Measurements from ENCODE around the gene SCGN. TPM values are rescaled to one million over a fixed set of nuclear protein-coding genes. Genes with fewer than 3 reads are reported as not detected.

Gene SCGN
- total and polyA plus RNA-seq, 4 experiments from 2014 or later, result not detected

- ChIA-PET CTCF (ENCODE audit: partially characterized antibody) (no interaction called here), POLR2A (ENCODE audit: partially characterized antibody) (no interaction called here)
- no peaks in the 10 kb centered on the region for H3K9me3 ChIP-seq (ENCODE audit: control insufficient read depth in 1 of 2, low read length in 2 of 2)
- Mint-ChIP-seq H3K27ac (no peak overlapping the region), H3K4me3 (no peak overlapping the region), H3K36me3 (no peaks in the 10 kb centered on the region), H3K27me3 (peaks cover 8 to 12% of the 10 kb centered on the region in 2 donors), H3K4me1 (no peaks in the 10 kb centered on the region), H3K9me3 (no peaks in the 10 kb centered on the region)
- intact Hi-C loops (cut with micrococcal nuclease), result no loop called here
- H3K27ac ChIP-seq (ENCODE audit: low read depth, low read length), result no peak overlapping the region
- H3K36me3 ChIP-seq (ENCODE audit: insufficient read depth, low read length), result no peaks in the 10 kb centered on the region
- no peak overlapping the region for H3K4me3 ChIP-seq (ENCODE audit: low read length in 2 of 2)
- no peaks in the 10 kb centered on the region for H3K4me1 ChIP-seq (ENCODE audit: insufficient read depth, low read length)
- H3K27me3 ChIP-seq (ENCODE audit: insufficient read depth, low read length), result no peaks in the 10 kb centered on the region
- DNase-seq, result no peak
Observed at GRCh38 chr6:25628471-25629197, 23.4 kb upstream of the SCGN start.

GRCh38 chr6:25629198-25629576 lies 22.8 kb upstream of the SCGN start:
- ChIA-PET CTCF (ENCODE audit: partially characterized antibody) (no interaction called here), POLR2A (ENCODE audit: partially characterized antibody) (no interaction called here)
- Mint-ChIP-seq H3K27me3 (peaks cover 8 to 16% of the 10 kb centered on the region in 2 donors), H3K4me3 (no peak overlapping the region), H3K27ac (no peak overlapping the region), H3K4me1 (no peaks in the 10 kb centered on the region), H3K36me3 (no peaks in the 10 kb centered on the region), H3K9me3 (no peaks in the 10 kb centered on the region)
- H3K36me3 ChIP-seq (ENCODE audit: insufficient read depth, low read length), result no peaks in the 10 kb centered on the region
- H3K9me3 ChIP-seq (ENCODE audit: control insufficient read depth in 1 of 2, low read length in 2 of 2), result no peaks in the 10 kb centered on the region
- intact Hi-C loops (cut with micrococcal nuclease), result no loop called here
- no peaks in the 10 kb centered on the region for H3K27me3 ChIP-seq (ENCODE audit: insufficient read depth, low read length)
- no peaks in the 10 kb centered on the region for H3K4me1 ChIP-seq (ENCODE audit: insufficient read depth, low read length)
- no peak overlapping the region for H3K4me3 ChIP-seq (ENCODE audit: low read length in 2 of 2)
- H3K27ac ChIP-seq (ENCODE audit: low read depth, low read length), result no peak overlapping the region
- DNase-seq, result no peak

GRCh38 chr6:25630508-25631278 lies 21.3 kb upstream of the SCGN start:
- no peaks in the 10 kb centered on the region for H3K36me3 ChIP-seq (ENCODE audit: insufficient read depth, low read length)
- H3K27ac ChIP-seq (ENCODE audit: low read depth, low read length), result no peak overlapping the region
- H3K4me1 Mint-ChIP-seq, result no peaks in the 10 kb centered on the region
- no peak for DNase-seq
- CTCF ChIA-PET (ENCODE audit: partially characterized antibody), result no interaction called here
- H3K4me3 ChIP-seq (ENCODE audit: low read length in 2 of 2), result no peak overlapping the region
- H3K9me3 ChIP-seq (ENCODE audit: control insufficient read depth in 1 of 2, low read length in 2 of 2), result no peaks in the 10 kb centered on the region
- no peaks in the 10 kb centered on the region for H3K9me3 Mint-ChIP-seq
- H3K27me3 ChIP-seq (ENCODE audit: insufficient read depth, low read length), result no peaks in the 10 kb centered on the region
- no peaks in the 10 kb centered on the region for H3K4me1 ChIP-seq (ENCODE audit: insufficient read depth, low read length)
- intact Hi-C loops (cut with micrococcal nuclease), result no loop called here
- H3K36me3 Mint-ChIP-seq, result no peaks in the 10 kb centered on the region
- peaks cover 9 to 19% of the 10 kb centered on the region in 2 donors for H3K27me3 Mint-ChIP-seq
- POLR2A ChIA-PET (ENCODE audit: partially characterized antibody), result no interaction called here
- no peak overlapping the region for H3K4me3 Mint-ChIP-seq
- no peak overlapping the region for H3K27ac Mint-ChIP-seq

- Histone ChIP-seq H3K9me3 (ENCODE audit: control insufficient read depth in 1 of 2, low read length in 2 of 2) (no peaks in the 10 kb centered on the region), H3K4me1 (ENCODE audit: insufficient read depth, low read length) (no peaks in the 10 kb centered on the region), H3K27me3 (ENCODE audit: insufficient read depth, low read length) (no peaks in the 10 kb centered on the region), H3K36me3 (ENCODE audit: insufficient read depth, low read length) (no peaks in the 10 kb centered on the region), H3K27ac (ENCODE audit: low read depth, low read length) (no peak overlapping the region), H3K4me3 (ENCODE audit: low read length in 2 of 2) (no peak overlapping the region)
- no peak for DNase-seq
- CTCF ChIA-PET (ENCODE audit: partially characterized antibody), result no interaction called here
- intact Hi-C loops (cut with micrococcal nuclease), result no loop called here
- H3K9me3 Mint-ChIP-seq, result peaks cover 0 to 5% (median 2%) of the 10 kb centered on the region in 8 donors
- H3K4me3 Mint-ChIP-seq, result no peak overlapping the region
- peaks cover 19 to 35% of the 10 kb centered on the region in 2 donors for H3K27me3 Mint-ChIP-seq
- H3K36me3 Mint-ChIP-seq, result no peaks in the 10 kb centered on the region
- POLR2A ChIA-PET (ENCODE audit: partially characterized antibody), result no interaction called here
- no peak overlapping the region for H3K27ac Mint-ChIP-seq
- no peaks in the 10 kb centered on the region for H3K4me1 Mint-ChIP-seq
Observed at GRCh38 chr6:25635886-25636317, 16.1 kb upstream of the SCGN start.

- POLR2A ChIA-PET (ENCODE audit: partially characterized antibody), result no interaction called here
- peaks cover 16 to 37% of the 10 kb centered on the region in 2 donors for H3K27me3 Mint-ChIP-seq
Observed at GRCh38 chr6:25637211-25637610, 14.8 kb upstream of the SCGN start.

GRCh38 chr6:25637960-25638434 lies 14.0 kb upstream of the SCGN start:
- intact Hi-C loops (cut with micrococcal nuclease), result no loop called here
- no peak overlapping the region for H3K4me3 Mint-ChIP-seq
- H3K36me3 Mint-ChIP-seq, result no peaks in the 10 kb centered on the region
- POLR2A ChIA-PET (ENCODE audit: partially characterized antibody), result no interaction called here
- Histone ChIP-seq H3K4me3 (ENCODE audit: low read length in 2 of 2) (no peak overlapping the region), H3K9me3 (ENCODE audit: control insufficient read depth in 1 of 2, low read length in 2 of 2) (no peaks in the 10 kb centered on the region), H3K4me1 (ENCODE audit: insufficient read depth, low read length) (no peaks in the 10 kb centered on the region), H3K27ac (ENCODE audit: low read depth, low read length) (no peak overlapping the region), H3K36me3 (ENCODE audit: insufficient read depth, low read length) (no peaks in the 10 kb centered on the region), H3K27me3 (ENCODE audit: insufficient read depth, low read length) (no peaks in the 10 kb centered on the region)
- CTCF ChIA-PET (ENCODE audit: partially characterized antibody), result no interaction called here
- H3K4me1 Mint-ChIP-seq, result no peaks in the 10 kb centered on the region
- peaks cover 16 to 44% of the 10 kb centered on the region in 2 donors for H3K27me3 Mint-ChIP-seq
- no peak for DNase-seq
- H3K27ac Mint-ChIP-seq, result no peak overlapping the region
- H3K9me3 Mint-ChIP-seq, result peaks cover 0 to 12% (median 6%) of the 10 kb centered on the region in 8 donors

More at GRCh38 chr6:25637211-25637610, 14.8 kb upstream of the SCGN start:
- Histone ChIP-seq H3K36me3 (ENCODE audit: insufficient read depth, low read length) (no peaks in the 10 kb centered on the region), H3K4me1 (ENCODE audit: insufficient read depth, low read length) (no peaks in the 10 kb centered on the region), H3K27ac (ENCODE audit: low read depth, low read length) (no peak overlapping the region), H3K9me3 (ENCODE audit: control insufficient read depth in 1 of 2, low read length in 2 of 2) (no peaks in the 10 kb centered on the region), H3K27me3 (ENCODE audit: insufficient read depth, low read length) (no peaks in the 10 kb centered on the region), H3K4me3 (ENCODE audit: low read length in 2 of 2) (no peak overlapping the region)
- Mint-ChIP-seq H3K36me3 (no peaks in the 10 kb centered on the region), H3K4me1 (no peaks in the 10 kb centered on the region), H3K4me3 (no peak overlapping the region), H3K9me3 (peaks cover 0 to 12% (median 6%) of the 10 kb centered on the region in 8 donors), H3K27ac (no peak overlapping the region)
- no peak for DNase-seq
- CTCF ChIA-PET (ENCODE audit: partially characterized antibody), result no interaction called here
- intact Hi-C loops (cut with micrococcal nuclease), result no loop called here

GRCh38 chr6:25639653-25640052 lies 12.4 kb upstream of the SCGN start:
- Mint-ChIP-seq H3K36me3 (no peaks in the 10 kb centered on the region), H3K9me3 (peaks cover 0 to 12% (median 6%) of the 10 kb centered on the region in 8 donors), H3K4me1 (no peaks in the 10 kb centered on the region), H3K4me3 (no peak overlapping the region), H3K27ac (no peak overlapping the region), H3K27me3 (peaks cover 21 to 40% of the 10 kb centered on the region in 2 donors)
- intact Hi-C loops (cut with micrococcal nuclease), result no loop called here
- no peak for DNase-seq
- POLR2A ChIA-PET (ENCODE audit: partially characterized antibody), result no interaction called here
- Histone ChIP-seq H3K36me3 (ENCODE audit: insufficient read depth, low read length) (no peaks in the 10 kb centered on the region), H3K4me3 (ENCODE audit: low read length in 2 of 2) (no peak overlapping the region), H3K27me3 (ENCODE audit: insufficient read depth, low read length) (no peaks in the 10 kb centered on the region), H3K4me1 (ENCODE audit: insufficient read depth, low read length) (no peaks in the 10 kb centered on the region), H3K27ac (ENCODE audit: low read depth, low read length) (no peak overlapping the region), H3K9me3 (ENCODE audit: control insufficient read depth in 1 of 2, low read length in 2 of 2) (no peaks in the 10 kb centered on the region)
- CTCF ChIA-PET (ENCODE audit: partially characterized antibody), result no interaction called here

Data from CD4-positive, alpha-beta memory T cell (primary cell).